Left renal pelvis (tissue), 4 donors: ENCODE results near the gene ELMO1. TPM values are rescaled to one million over a fixed set of nuclear protein-coding genes. Genes with fewer than 3 reads are reported as not detected.
A peak's percentile ranks its signal among the peaks of the same experiment; 100 is the strongest.

ENCODE experiments used
- DNase-seq, 4 donors: peaks; one replicate each; pipeline ENCODE4 v3.0.0-alpha.2; 2013; ENCODE audit warnings: low read depth in 4 of 4, low spot score in 3 of 4
- polyA plus RNA-seq, 4 donors: library from polyadenylated mRNA; unstranded; fragments of 120-200 nt; gene quantifications; one replicate each; pipeline ENCODE4 v1.2.1, GENCODE V29; 2013; ENCODE audit not compliant: insufficient read length in 4 of 4

ELMO1 gene
- polyA plus RNA-seq, 4 donors: 10.5 to 15.0 (median 10.6) TPM

DNA sequence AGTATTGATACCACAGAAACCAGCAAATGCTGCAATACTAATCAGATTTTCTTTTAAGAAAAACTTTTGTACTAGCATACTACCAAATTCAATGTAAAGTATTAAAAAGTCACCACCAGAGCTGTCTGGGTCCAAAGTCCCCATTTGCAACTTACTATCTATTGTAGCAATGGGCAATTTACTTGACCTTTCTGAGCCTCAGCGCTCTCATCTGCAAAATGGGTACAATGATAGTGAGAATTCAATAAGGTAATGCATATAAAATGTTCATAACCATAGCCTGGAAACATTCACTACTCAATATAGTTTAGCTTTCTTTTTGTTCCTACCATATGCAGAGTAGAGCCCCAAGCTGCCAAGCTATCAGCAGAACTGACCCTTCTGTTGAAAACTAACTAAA, 337.2 kb downstream of the ELMO1 start:
- no peak for DNase-seq

DNA sequence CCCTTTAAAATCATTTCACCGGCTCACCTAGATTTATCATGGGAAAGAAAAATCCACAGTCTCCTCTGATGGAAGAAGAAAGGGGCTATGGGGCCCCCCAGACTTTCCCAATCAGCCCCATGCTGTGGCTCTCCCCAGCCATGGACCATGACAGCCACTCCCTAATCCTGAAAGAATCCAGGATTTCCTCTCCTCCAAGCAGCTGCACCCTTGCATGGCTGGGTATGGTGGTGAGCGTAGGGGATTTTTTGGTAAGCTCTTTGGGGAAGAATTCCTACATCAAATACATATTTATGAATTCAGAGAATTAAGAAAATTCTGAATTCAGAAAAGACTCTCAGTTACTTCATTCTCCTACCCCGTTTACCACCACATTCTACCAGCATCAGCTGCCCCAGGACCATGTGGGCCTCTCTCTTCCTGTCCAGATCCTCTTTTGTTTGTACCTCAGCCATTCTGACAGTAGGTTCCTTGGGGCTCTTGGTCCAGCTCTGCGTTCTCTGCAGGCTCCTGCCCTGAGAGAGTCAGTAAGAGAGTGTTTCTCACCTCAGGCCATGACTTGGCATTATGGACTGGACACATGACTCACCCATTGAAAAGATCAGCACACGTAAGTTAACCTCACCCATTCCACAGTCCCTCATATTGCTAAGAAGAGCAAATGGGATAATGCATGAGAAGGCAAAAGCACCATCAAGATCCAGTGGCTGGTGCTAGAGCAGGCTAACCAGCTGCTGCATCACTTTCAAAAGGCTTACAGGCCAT, 337.8 kb downstream of the ELMO1 start:
- no peak for DNase-seq

DNA sequence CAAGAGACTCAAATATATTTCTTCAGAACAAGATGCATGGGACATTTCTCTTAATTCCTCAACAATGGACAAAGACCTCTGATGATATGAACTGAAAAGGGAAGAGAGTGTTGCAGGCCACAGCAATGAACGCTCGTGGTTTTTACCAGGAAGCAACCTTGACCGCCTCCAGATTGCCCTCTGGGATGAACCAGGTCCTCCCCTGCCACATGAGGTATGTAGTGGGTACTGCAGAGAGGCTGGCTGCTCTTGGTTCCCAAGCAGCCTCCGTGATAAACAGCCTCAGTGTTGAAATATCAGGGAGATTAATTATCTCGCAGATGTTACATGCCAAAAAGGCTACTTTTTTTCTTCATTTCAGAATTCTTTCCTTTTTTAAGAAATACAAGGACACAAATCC, 338.8 kb downstream of the ELMO1 start:
- DNase-seq: peak in 1 of 4 donors; percentile 8

DNA sequence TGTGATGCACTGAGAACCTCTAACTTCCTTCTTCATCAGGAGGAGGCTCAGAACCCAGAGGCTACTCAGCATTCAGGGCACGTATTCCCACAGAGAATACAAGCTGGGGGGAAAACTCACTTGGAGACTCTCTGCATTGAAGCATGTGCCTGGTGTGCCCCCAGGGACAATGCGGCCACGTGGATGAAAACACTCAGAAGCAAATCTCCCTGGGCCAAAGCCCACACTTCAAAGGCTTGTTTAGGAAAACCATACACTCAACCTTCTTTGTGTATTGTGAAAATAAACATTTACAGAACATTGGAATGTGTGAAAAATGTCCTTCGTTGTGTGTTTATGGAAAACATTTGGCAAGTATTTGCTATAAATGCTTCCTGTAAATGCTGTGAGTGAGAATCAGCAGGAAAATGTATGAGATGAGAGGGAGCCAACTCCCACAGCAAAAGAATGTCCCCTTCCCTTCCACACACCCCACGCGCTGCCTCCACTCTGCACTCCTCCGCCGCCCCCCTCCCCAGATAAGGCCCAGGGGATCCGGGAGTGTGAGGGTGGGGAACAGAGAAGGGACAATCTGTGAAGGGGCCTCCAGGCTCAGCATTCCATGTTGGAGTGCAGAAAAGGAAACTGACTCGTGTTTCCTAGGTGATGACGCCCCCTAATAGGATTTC, 339.5 kb downstream of the ELMO1 start:
- DNase-seq: no peak

DNA sequence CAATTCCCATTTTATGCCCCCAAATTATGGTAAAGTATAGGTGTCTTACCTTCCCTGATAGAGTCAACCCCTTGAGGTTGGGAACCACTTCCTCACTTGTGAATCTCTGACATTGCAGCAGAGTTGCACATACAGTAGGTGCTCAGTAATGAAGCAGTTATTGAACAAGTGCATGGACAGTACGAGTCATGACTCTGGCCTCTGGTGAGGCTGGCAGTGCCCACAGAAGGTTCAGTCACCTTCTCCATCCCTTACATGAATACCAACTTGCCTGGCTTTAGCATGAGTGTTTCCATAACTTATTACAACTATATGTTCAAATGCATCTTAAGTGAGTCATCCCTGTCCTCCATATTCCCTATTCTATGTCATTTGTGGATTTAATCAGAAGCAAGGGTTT, 340.0 kb downstream of the ELMO1 start:
- DNase-seq: no peak

DNA sequence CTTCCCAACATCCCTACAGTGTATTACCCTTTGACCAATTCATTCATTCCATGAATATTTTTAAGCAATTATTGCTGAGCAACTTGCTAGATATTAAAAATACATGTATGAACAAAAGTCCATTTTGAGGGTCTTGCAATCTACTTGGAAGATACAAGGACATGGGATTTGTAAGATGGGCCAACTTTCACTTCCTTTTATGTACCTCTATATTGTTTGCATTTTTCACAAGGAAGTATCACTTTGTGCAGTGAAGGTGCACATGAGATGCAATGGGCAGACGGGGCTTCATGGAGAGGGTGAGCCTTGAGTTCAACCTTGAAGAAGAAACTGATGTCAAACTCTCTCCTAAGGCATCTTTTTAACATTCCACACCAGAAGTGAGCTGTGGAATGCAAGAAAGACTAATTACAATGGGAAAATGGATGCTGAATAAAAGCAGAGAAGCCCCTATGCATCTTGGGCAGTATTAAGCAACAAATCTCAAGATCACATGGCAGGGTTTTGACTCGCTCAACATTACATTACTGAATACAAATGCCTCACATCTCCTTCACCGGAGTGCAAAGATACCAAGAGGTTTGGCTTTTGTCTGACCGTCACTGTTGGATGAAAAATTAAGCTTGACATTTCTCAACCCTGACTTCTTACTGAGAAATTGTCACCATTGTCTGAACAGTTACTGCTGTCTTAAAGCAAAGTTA, 341.5 kb downstream of the ELMO1 start:
- no peak for DNase-seq

DNA sequence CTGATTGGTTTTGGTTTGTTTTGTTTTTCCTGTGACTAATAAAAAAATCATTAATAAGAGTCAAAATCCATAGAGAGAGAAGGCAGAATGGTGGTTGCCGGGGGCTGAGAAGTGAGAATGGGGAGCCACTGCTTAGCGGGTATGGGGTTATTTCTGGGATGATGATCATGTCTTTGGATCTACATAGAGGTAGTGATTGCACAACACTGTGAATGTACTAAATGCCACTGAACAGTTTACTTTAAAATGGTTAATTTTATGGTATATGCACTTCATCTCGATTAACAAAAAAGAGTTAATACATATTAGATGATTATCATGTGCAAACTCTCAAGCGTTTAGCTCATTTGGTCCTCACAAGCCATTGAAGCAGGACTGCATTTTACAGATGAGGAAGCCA, 342.9 kb downstream of the ELMO1 start:
- DNase-seq: no peak

DNA sequence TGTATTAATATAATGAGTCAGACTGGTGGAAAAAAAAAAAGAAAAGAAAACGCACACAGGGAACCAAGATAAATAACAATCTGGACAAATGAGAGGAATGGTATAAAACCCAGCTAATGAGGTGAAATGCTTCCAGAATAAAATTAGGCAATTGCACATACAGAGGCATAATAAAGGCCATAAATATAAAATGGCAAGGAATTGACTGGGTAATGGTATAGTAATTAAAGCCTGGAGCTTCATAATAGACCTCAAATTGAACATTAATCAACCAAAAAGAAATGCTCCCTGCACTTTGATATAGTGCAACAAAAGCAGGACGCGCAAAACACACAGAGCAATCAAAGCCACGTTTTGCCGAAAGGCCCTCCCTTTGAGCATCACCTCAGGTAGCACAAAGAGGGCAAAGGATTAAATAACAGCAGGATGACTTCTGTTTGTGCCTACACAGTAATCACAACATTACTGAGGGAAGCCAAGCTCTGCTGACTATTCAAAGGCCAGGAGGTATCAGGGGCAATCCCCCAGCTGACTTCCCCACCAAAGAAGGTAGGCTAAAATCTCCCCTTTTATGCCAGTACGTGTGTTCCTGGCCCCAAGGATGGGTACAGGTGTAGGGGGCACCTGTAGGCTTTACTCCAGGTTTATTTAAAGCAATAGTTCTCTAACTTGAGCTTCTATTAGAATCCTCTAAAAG, 343.7 kb downstream of the ELMO1 start:
- DNase-seq: no peak

DNA sequence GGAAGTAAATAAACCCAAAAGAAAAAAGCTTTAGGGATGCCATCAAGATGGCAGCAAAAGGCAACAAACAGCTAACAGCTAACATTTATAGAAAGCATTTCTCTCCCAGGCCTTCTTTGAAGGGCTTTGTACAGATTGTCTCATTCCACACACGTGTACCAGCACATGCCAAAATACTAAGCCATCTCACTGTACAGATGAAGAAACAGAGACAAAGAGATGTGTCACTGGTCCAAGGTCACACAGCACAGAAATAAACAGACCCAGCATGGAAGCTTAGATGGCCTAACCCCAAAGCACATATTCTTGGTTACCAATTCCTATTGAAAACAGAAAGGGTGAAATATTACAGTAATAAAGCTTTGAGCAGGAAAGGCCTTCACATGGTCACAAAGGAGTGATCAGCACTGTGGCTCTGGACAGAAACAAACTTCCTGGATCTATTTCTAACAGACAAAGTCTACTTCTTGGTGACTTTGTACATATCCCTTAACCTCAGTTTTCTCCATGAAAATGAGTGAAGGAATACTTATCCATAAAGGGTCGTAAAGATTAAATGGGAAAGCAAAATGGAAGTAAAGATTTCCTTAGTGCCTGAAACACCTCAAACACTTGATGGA, 346.0 kb downstream of the ELMO1 start:
- no peak for DNase-seq

DNA sequence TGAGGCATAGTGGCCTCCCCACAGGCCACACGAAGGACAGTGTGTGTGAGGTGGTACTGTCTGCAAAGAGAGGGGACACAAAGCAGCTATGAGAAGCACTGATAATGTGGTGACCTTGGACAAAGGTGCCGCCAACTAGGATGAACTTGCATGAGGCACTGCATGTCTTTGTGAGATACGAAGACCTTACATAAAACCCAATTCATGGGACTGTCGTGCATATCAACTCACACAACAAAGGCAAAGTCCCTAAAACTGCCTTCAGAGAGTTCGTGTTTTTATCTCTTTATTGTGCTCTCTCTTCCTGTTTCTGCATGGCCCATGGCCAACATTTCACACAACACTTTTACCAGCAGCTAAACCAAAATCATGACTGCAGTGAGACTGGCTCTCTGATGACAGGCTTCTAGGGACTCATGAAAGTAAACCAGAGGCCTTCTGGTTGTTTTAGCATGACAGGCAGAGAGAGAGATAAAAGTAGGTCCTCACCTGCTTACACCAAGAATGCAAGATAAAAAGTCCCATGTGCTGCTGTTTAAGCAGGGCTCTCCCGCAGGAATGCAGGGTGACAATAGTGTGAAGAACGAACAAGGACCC, 347.8 kb downstream of the ELMO1 start:
- DNase-seq: no peak

DNA sequence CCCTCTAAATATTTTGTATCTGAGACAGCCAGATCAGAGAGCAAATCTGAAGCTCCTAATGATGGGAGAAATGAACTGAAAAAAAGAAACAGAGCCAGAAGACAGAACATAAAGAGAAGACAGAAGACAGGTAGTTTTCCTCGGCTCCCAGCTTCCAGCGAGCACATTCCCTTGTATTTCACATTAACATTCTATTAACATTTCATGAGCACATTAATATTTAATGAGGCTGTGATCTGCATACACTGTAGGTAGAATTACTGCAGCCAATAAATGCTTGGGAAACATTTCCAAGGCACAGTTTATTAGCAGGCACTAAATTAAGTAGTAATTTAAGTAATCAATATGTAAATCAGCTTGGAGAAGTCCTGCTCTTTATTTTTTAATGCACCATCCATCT, 349.9 kb downstream of the ELMO1 start:
- DNase-seq: no peak

DNA sequence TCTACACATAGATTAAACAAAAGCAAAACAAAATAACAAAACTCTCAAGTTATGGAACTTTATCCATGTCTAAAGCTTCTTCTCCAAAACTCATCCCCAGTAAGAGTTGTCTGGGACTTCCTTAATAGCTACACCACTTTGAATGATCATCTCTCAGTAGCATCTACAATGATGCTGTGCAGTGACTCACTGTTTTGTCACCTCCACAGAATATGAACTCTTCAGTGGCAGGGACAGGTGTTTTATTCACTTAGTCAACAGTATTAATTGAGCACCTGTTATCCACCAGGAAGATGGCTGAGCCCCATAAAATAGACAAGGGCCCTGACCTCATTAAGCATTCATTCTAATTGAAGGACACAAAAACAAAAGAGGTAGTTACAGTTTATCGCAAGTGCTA, 350.7 kb downstream of the ELMO1 start:
- DNase-seq: no peak

DNA sequence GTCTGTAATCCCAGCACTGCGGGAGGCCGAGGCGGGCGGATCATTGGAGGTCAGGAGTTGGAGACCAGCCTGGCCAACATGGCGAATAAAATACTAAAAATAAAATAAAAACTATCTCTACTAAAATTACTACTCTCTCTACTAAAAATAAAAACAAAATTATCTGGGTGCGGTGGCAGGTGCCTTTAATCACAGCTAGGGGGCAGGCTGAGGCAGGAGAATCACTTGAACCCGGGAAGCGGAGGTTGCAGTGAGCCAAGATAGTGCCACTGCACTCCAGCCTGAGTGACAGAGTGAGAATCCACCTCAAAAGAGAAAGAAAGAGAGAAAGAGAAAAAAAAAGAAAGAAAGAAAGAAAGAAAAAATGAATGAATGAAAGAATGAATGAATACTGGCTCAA, 351.4 kb downstream of the ELMO1 start:
- DNase-seq: no peak

DNA sequence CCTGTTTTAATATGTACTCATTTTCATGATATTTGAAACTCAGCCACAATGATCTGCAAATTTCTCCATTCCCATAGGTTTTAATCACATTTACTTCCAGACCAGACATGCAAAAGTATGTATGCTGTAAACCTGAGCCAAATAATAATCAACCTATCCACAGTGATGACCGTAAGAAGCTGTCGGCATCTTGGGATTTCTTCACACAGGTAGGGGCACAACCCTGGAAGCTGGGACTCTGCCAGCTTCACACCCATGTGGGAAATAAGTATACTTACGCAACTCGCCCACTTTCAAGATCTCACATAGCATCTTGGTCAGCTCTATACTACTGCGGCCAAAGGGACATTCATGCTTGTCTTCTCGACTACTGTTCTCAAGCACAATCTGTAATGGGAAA, 352.3 kb downstream of the ELMO1 start:
- DNase-seq: no peak

DNA sequence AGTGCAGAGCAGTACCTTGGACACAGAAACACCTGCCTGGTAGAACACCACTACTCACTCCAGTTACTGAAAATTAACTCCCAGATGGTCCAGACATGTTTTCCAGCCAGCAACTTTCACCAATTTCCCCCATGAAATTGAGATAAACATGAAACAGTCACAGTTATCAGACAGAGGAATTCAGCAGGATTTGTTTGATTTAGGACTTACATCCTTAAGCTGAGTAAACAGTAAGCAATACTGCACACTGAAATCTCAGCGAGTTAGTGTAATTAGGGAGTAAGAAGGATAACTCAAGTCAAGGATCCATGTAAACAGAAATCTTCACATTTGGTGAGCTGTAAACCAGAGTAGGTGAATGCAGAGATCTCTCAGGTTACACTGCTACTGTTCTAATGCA, 353.5 kb downstream of the ELMO1 start:
- no peak for DNase-seq

DNA sequence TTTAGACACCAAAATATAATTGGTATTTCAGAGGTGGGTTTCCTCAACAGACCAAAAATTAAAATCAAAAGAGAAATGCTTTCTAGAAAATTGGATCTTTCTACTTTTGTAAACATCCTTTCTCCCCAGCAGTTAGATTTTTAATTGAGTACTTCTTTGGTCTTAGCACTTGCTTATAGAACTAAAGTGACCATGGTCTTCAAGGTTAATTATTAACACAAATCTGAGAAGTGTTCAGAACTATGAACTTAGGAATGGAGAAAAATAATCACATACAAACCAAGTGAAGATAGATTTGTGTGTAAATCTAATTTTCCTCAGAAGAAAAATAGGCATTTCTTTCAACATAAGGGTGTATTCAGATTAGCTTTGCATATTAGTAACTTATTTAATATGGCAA, 355.4 kb downstream of the ELMO1 start:
- DNase-seq: no peak

DNA sequence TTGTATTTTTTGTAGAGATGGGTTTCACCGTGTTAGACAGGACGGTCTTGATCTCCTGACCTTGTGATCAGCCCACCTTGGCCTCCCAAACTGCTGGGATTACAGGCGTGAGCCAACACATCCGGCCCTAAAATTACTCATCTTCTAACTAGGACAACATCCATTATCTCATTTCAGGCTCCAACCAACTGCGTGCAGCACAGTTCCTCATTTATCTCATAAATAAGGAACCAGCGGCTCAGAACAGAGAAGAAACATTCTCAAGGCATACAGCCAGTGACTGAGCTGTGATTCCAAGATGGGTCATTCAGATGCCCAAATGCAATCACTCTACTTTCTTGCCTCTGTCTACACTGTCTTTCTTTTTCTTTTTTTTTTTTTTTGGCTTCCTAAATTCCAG, 356.1 kb downstream of the ELMO1 start:
- no peak for DNase-seq

DNA sequence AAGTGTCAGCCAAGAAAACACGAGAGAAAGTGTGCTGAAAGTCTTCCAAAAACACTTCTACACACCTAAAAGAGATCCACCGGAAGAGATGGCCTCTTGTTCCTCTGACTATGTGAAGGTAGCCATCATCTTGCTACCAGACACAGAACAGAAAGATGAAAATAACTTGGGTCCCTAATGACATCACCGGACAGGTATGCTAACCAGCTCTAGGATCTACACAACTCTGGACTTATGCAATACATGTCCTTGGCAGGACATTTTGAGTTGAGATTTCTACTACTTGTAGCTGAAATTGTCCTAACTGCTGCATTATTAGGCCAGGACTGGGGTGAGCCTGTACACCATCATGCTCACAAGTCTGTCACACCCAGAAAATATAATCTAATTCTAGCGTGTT, 358.7 kb downstream of the ELMO1 start:
- DNase-seq: no peak

DNA sequence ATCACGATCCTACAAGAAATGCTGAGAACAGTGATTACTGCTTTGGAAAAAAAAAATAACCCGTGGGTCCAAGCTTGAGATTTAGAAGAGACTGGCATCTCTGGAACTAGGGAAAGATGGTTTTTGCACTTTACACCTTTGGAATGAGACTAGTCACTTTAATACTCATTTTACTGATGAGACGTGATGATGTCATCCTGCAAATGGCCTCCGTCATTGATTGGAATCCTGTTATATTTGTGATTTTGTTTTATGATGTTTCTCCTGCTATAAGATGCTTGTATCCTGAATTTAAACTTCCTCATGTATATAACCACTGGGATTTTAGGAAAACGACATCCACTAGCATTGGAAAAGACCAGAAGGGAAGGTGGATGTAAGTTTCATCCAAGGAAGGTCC, 363.1 kb downstream of the ELMO1 start:
- no peak for DNase-seq

DNA sequence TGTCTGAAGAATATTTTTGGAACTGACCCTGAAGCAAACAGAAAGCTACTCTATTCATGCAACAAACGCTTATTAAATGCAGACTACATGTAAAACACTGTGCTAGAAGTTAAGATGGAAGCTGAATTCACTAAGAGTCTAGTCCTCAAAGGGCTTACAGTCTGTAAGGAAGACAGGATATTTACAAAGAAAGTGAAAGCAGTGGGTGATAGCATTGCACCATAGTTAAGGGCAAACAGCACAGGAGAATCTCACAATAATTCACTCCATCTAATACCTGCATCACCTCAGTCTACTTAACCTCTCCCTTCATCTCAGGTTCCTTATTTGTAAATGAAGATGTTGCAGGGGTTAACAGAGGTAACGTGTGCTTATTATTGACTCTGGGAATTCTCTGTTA, 364.4 kb downstream of the ELMO1 start:
- no peak for DNase-seq
